Activated CD4-positive, alpha-beta memory T cell treated with anti-CD3 and anti-CD28 coated beads, Interleukin-2, amount 10 ng/mL, durations not matched to agents 7 days and 5 days (primary cell): ENCODE data around the gene SMPD3. TPM values are rescaled to one million over a fixed set of nuclear protein-coding genes. Genes with fewer than 3 reads are reported as not detected.

Source experiments
- CTCF ChIA-PET: fragments of 350-600 bp; sonication (Branson Sonifier 250); formaldehyde crosslinking; loops from one replicate; lab custom pipeline; 2021; ENCODE audit warnings: antibody characterized with exemption, inconsistent platforms; lab: Charles Lee
- POLR2A ChIA-PET: fragments of 350-600 bp; sonication (Branson Sonifier 250); formaldehyde crosslinking; loops from one replicate; lab custom pipeline; 2021; ENCODE audit warnings: antibody characterized with exemption; lab: Charles Lee
- DNase-seq: peaks from one replicate; pipeline ENCODE4 v3.0.0-alpha.2; 2020
- H3K27ac Mint-ChIP-seq: one replicate; pipeline ENCODE4 v1.8.0; 2021; ENCODE audit warnings: mild to moderate bottlenecking, mixed read lengths
- H3K27me3 Mint-ChIP-seq: one replicate; pipeline ENCODE4 v1.8.0; 2021; ENCODE audit warnings: mixed read lengths
- H3K36me3 Mint-ChIP-seq: one replicate; pipeline ENCODE4 v1.8.0; 2021; ENCODE audit warnings: low read depth, mixed read lengths
- H3K4me1 Mint-ChIP-seq: one replicate; pipeline ENCODE4 v1.8.0; 2021; ENCODE audit warnings: mixed read lengths
- H3K4me3 Mint-ChIP-seq: one replicate; pipeline ENCODE4 v1.8.0; 2021; ENCODE audit warnings: mild to moderate bottlenecking, mixed read lengths
- H3K9me3 Mint-ChIP-seq: one replicate; pipeline ENCODE4 v1.8.0; 2021; ENCODE audit warnings: mixed read lengths
- total RNA-seq, 2 experiments: library from RNA; stranded (reverse); gene quantifications; one replicate each; pipeline ENCODE4 v1.2.3, GENCODE V29; 2021

SMPD3 gene
- total RNA-seq, 2 experiments from 2014 or later = 0.38 to 0.53 TPM

DNA sequence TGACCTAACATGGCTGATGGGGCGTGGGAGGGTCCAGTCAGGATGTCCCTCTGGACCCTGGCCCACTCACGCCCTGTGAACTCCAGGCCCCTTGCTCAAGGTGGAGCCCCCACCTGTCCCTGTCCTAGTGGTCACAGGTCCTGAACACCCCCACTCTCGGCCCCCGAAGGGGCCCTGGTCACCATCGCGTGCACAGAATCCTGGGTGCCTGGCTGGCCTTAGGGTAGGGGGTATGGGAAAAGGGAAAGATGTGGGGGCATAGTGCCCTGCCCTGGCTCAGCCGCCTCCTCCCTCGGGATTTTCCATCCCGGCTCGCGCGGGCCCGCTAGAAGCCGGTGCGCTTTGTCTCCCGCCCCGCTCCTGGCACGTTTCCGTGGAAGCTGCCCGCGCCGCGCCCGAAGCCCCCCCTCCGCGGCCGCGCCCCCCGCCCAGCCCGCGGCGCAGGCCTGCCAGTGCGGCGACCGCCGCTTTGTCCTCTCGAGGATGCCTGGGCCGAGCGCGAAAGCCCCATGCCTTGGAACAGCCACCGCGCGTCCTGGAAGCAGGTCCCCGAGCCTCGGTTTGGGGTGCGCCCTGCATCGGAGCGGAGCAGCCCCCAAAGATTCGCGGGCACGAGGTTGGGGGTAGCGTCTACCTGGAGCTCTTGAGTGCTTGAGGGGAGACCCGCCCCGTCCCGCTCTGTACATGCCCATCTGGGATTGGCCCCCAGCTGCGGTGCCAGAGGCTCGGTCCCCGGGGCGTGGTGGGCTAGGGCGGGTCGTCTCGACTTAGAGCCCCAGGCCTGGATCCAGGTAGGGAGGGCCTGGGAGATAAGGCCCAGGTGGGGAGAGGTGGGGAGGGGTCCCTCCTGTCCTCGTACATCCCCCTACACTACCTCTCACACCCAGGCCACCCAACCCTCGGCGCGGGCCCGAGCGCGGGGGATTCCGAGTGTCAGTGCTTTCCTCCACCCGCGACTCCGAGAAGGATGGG lies 1.3 kb downstream of the SMPD3 start:
- Mint-ChIP-seq H3K4me1 (peaks cover 14% of the 10 kb centered on the region), H3K27ac (no peak overlapping the region), H3K27me3 (peaks cover 37% of the 10 kb centered on the region), H3K36me3 (no peaks in the 10 kb centered on the region), H3K4me3 (no peak overlapping the region), H3K9me3 (no peaks in the 10 kb centered on the region)
- POLR2A ChIA-PET = no interaction called here
- no peak for DNase-seq
- CTCF ChIA-PET = interaction anchor here (1.5 to 2.4 kb wide), 2 partner anchors 51 to 63 kb away, joined by 4 to 10 read pairs; no protein-coding TSS in a partner anchor

DNA sequence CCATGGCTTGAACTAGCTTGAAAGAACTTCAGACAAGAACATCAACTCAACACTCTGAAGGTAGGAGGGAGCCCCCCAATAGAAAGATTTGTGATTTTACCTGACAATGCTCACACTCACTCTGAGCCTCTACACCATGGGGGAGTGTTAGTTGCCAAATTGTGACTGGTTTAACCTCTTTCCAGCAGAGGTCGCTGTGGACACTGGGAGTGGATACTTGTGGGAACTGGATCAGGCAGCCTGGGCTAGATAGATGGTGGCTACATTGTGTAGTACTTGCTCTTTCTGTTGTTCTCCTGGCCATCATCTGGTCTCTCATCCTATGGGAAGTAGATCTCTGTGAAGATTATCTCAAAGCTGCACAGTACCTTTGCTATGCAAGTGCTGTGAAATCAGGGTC lies 2.9 kb downstream of the SMPD3 start:
- no peak overlapping the region for H3K27ac Mint-ChIP-seq
- peaks cover 14% of the 10 kb centered on the region for H3K4me1 Mint-ChIP-seq
- ChIA-PET POLR2A (no interaction called here), CTCF (interaction anchor here (0.9 to 2.4 kb wide), 6 partner anchors 11 to 76 kb away, joined by 3 to 10 read pairs (median 5); no protein-coding TSS in a partner anchor)
- H3K27me3 Mint-ChIP-seq = peaks cover 44% of the 10 kb centered on the region
- DNase-seq = peak; percentile 68
- H3K4me3 Mint-ChIP-seq = no peak overlapping the region
- H3K9me3 Mint-ChIP-seq = no peaks in the 10 kb centered on the region
- H3K36me3 Mint-ChIP-seq = no peaks in the 10 kb centered on the region

DNA sequence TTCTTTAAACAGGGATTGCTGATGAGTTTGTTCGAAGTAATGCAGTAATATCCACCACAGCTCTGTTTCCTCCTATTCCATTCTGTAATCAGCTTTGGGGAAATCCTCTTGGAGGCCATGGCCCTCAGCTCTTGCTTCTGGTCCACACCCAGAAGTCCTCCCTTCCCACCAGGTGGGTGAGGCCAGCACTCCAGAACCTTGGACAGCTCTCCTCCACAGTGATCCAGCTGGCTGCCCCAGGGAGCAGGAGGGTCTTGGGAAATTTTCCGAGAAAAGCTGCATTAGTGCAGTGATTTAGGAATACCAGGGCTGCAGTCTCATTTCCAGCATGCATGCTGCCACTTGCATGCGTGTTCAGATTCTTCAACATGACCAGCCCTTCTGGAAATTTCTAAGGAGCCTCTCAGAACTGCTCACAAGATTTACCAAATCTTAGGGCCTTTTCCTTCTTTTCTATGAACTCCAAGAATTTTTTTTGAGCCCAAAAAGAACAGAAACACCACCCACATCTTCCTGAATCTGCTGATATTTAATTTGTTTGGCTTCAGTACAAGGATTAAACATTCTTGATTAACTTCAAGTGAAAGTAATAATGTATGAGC lies 4.2 kb downstream of the SMPD3 start:
- DNase-seq = no peak

DNA sequence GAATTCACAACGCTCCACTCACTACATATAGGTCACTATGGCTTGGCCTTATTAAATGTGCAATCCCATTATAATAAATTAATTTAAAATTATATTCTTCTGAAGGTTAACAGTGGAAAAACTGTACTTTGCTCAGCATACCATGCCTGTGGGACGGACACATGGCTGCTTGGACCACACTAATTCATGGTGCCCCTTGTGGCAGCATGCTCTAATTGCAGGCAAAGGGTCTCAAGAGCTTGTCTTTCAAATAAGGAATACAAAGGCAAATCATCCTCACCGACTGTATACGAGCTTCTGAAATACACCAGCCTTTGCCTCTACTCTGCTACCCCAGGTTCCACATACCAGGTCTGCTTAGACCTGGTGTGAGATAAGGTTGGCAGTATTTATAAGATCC lies 11.7 kb downstream of the SMPD3 start:
- peaks cover 9% of the 10 kb centered on the region for H3K9me3 Mint-ChIP-seq
- peaks cover 29% of the 10 kb centered on the region for H3K27me3 Mint-ChIP-seq
- no peak overlapping the region for H3K27ac Mint-ChIP-seq
- ChIA-PET POLR2A (no interaction called here), CTCF (interaction anchor here (0.6 to 0.9 kb wide), 2 partner anchors 40 to 74 kb away, joined by 3 to 4 read pairs; no protein-coding TSS in a partner anchor)
- no peak overlapping the region for H3K4me3 Mint-ChIP-seq
- no peak for DNase-seq
- peaks cover 3% of the 10 kb centered on the region for H3K36me3 Mint-ChIP-seq
- H3K4me1 Mint-ChIP-seq = peaks cover 7% of the 10 kb centered on the region

More for the DNA sequence above, 4.2 kb downstream of the SMPD3 start:
- Mint-ChIP-seq H3K27ac (no peak overlapping the region), H3K27me3 (peaks cover 50% of the 10 kb centered on the region), H3K4me3 (no peak overlapping the region), H3K36me3 (no peaks in the 10 kb centered on the region), H3K4me1 (peaks cover 11% of the 10 kb centered on the region), H3K9me3 (no peaks in the 10 kb centered on the region)
- CTCF ChIA-PET = interaction anchor here (0.7 to 2.3 kb wide), 8 partner anchors 9 to 77 kb away, joined by 3 to 10 read pairs (median 5); no protein-coding TSS in a partner anchor
- POLR2A ChIA-PET = interaction anchor here (0.9 to 1.2 kb wide), 2 partner anchors 9 to 133 kb away, joined by 3 read pairs; partner anchors contain the start of genes PRMT7 and SLC7A6OS

DNA sequence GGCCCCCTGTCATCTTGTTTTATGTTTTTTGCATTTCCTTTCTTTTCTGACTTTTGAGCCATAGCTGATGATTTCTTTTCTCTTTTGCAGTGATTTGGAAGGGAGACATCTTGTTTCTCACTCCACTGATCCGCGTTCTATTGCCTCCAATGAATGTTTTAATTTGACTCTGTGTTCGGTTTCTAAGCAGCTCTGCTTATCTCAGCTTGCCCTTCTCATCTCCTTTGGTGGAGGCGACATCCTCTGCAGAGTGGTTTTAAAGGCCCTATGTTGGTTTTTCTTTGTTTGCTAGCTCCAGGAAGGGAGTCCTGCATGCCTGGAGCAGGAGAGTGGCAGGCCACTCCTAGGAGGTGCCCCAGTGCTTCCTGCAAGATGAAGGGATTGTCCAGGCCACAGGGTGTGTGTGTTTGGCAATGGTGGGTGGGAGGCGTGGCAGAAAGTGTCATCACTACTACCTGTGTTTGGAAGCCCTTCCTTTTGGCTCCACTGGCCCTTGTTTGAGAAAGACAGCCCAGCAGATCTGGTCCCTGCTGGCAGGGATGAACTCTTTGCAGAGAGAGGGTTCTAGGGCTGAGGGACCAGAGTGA lies 13.6 kb downstream of the SMPD3 start:
- peaks cover 9% of the 10 kb centered on the region for H3K9me3 Mint-ChIP-seq
- POLR2A ChIA-PET = interaction anchor here (1.7 kb wide), 1 partner anchor 17 kb away, joined by 6 read pairs; no protein-coding TSS in a partner anchor
- peaks cover 7% of the 10 kb centered on the region for H3K4me1 Mint-ChIP-seq
- H3K4me3 Mint-ChIP-seq = no peak overlapping the region
- no peak overlapping the region for H3K27ac Mint-ChIP-seq
- H3K36me3 Mint-ChIP-seq = peaks cover 3% of the 10 kb centered on the region
- DNase-seq = no peak
- peaks cover 21% of the 10 kb centered on the region for H3K27me3 Mint-ChIP-seq
- CTCF ChIA-PET = interaction anchor here (1.4 to 2.5 kb wide), 2 partner anchors 10 to 86 kb away, joined by 4 to 9 read pairs; no protein-coding TSS in a partner anchor

DNA sequence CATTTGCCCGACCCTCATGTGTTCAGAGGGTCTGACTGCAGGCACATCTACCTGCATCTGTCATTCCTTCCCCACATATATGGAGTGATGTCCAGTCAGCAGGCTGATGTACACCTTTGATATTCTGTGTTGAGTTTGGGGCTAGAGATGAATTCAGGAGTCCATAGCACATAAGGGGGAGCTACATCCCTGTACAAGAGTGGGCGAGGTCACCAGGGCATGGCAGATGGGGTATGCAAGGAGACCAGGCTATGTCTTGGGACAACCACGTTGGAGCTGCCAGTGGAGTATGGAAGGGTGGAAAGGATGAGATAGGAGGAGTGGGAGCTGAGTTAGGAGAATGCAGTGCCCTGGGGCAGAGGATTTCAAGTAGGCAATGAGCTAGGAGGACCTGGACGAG lies 15.0 kb downstream of the SMPD3 start:
- ChIA-PET CTCF (interaction anchor here (1.3 kb wide), 1 partner anchor 25 kb away, joined by 3 read pairs; no protein-coding TSS in a partner anchor), POLR2A (interaction anchor here (2.2 kb wide), 1 partner anchor 15 kb away, joined by 6 read pairs; no protein-coding TSS in a partner anchor)
- H3K9me3 Mint-ChIP-seq = peaks cover 9% of the 10 kb centered on the region
- H3K27me3 Mint-ChIP-seq = peaks cover 9% of the 10 kb centered on the region
- H3K27ac Mint-ChIP-seq = no peak overlapping the region
- H3K36me3 Mint-ChIP-seq = peaks cover 3% of the 10 kb centered on the region
- peaks cover 7% of the 10 kb centered on the region for H3K4me1 Mint-ChIP-seq
- H3K4me3 Mint-ChIP-seq = no peak overlapping the region
- no peak for DNase-seq

DNA sequence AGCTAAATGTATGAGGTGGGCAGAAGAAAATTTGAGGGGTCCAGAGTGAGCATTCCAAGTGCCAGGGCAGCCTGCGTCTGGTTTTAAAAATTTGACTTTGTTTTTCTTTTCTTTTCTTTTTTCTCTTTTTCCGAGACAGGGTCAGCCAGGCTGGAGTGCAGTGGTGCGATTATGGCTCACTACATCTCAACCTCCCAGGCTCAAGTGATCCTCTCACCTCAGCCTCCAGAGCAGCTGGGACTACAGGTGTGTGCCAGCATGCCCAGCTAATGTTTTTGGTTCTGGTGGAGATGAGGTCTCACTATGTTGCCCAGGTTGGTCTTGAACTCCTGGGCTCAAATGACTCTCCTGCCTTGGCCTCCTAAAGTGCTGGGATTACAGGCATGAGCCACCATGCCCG lies 15.6 kb downstream of the SMPD3 start:
- no peak for DNase-seq
- H3K36me3 Mint-ChIP-seq = peaks cover 3% of the 10 kb centered on the region
- ChIA-PET POLR2A (interaction anchor here (2.2 kb wide), 1 partner anchor 14 kb away, joined by 6 read pairs; no protein-coding TSS in a partner anchor), CTCF (interaction anchor here (1.3 kb wide), 1 partner anchor 25 kb away, joined by 3 read pairs; no protein-coding TSS in a partner anchor)
- H3K27ac Mint-ChIP-seq = no peak overlapping the region
- H3K9me3 Mint-ChIP-seq = peaks cover 9% of the 10 kb centered on the region
- H3K4me1 Mint-ChIP-seq = peaks cover 7% of the 10 kb centered on the region
- peaks cover 6% of the 10 kb centered on the region for H3K27me3 Mint-ChIP-seq
- no peak overlapping the region for H3K4me3 Mint-ChIP-seq

DNA sequence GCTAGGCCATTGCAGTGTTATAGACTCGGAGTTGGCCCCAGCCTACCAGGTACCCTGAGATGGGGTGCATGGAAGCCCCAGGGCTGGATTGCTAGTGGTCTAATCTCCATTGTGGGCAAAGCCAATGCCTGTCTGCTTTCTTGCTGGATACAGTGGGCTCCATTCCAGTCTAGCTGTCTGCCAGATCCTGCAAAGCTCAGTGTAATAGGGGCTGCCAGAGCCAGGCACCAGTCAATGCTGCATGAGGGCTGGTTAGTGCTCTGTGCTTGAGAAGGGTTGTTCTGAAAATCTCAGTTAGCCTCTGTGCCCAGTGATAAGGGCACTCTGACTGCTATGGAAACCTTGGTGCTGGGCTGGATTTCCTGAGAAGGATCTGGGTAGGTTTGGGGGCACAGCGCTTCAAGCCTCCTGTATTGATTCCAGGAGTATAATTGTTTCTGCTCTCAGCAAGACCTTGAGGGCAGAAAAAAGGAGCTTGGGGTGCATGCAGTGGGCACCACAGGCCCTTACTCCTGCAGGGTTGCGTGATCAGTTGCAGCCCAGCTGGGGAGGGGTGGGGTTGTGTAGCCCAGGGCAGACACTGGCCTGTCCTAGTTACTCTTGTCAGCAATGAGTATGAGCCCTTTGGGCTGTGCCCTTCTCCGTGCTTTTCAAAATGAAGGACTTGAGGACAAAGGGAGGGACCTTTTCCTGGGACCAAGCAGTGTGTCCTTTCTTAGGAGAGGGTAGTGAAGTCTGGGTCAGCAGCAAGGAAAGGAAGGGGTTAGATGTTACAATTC lies 19.0 kb downstream of the SMPD3 start:
- Mint-ChIP-seq H3K36me3 (no peaks in the 10 kb centered on the region), H3K4me3 (no peak overlapping the region), H3K9me3 (no peaks in the 10 kb centered on the region), H3K27me3 (peaks cover 3% of the 10 kb centered on the region), H3K27ac (no peak overlapping the region), H3K4me1 (peaks cover under 1% of the 10 kb centered on the region)
- ChIA-PET CTCF (no interaction called here), POLR2A (no interaction called here)
- DNase-seq = no peak

DNA sequence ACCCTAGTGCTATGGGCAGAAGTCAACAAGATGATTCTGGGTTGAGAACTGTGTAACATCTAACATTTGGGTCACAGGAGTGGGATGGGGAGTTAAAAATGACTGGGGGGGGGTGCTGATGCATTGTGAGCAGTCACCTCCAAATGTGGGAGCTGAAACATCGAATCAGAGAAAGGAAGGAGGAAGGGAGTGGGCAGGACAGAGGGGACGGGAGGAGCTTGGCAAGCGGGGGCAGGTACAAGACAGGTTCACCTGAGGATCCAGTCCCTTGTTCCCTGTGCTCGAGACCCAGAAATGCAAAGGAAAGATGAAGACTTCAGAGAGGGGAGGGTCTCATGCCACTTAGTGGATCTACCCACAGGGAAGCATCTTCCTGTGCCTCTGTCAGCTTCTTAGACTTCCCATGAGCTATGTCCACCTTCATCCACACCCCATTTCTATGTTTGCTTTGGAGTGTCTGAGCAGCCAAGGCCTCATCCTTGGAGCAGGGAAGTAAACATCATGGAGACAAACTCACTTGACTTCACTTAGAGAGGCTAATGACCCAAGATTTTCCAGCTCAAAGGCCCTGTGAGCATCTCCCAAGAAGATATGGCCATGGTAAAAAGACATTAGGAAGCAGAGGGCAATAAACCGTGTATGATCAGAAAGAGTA lies 20.5 kb downstream of the SMPD3 start:
- no peak for DNase-seq
- H3K36me3 Mint-ChIP-seq = no peaks in the 10 kb centered on the region
- H3K9me3 Mint-ChIP-seq = no peaks in the 10 kb centered on the region
- CTCF ChIA-PET = interaction anchor here (1.0 kb wide), 1 partner anchor 31 kb away, joined by 4 read pairs; no protein-coding TSS in a partner anchor
- POLR2A ChIA-PET = no interaction called here
- no peak overlapping the region for H3K27ac Mint-ChIP-seq
- peaks cover 3% of the 10 kb centered on the region for H3K27me3 Mint-ChIP-seq
- H3K4me3 Mint-ChIP-seq = no peak overlapping the region
- no peaks in the 10 kb centered on the region for H3K4me1 Mint-ChIP-seq

DNA sequence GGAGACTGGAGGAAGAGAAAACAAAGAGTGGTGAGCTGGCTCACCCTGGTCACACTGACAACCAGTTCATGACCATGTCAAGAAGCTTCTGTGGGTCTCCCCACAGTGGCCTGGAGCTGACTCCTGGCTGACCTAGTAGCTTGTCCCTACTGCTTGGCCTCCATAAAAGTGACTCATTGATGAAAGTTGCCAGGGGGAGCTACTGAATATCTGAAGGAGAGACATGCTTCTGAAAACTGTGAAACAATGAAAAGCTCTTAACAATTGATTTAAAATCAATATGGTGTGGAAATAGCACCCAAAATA lies 22.0 kb downstream of the SMPD3 start:
- POLR2A ChIA-PET = no interaction called here
- CTCF ChIA-PET = interaction anchor here (0.7 to 1.4 kb wide), 3 partner anchors 30 to 94 kb away, joined by 3 to 6 read pairs (median 3); no protein-coding TSS in a partner anchor
- Mint-ChIP-seq H3K27ac (no peak overlapping the region), H3K4me1 (no peaks in the 10 kb centered on the region), H3K27me3 (peaks cover 3% of the 10 kb centered on the region), H3K9me3 (no peaks in the 10 kb centered on the region), H3K4me3 (no peak overlapping the region), H3K36me3 (no peaks in the 10 kb centered on the region)
- DNase-seq = no peak

DNA sequence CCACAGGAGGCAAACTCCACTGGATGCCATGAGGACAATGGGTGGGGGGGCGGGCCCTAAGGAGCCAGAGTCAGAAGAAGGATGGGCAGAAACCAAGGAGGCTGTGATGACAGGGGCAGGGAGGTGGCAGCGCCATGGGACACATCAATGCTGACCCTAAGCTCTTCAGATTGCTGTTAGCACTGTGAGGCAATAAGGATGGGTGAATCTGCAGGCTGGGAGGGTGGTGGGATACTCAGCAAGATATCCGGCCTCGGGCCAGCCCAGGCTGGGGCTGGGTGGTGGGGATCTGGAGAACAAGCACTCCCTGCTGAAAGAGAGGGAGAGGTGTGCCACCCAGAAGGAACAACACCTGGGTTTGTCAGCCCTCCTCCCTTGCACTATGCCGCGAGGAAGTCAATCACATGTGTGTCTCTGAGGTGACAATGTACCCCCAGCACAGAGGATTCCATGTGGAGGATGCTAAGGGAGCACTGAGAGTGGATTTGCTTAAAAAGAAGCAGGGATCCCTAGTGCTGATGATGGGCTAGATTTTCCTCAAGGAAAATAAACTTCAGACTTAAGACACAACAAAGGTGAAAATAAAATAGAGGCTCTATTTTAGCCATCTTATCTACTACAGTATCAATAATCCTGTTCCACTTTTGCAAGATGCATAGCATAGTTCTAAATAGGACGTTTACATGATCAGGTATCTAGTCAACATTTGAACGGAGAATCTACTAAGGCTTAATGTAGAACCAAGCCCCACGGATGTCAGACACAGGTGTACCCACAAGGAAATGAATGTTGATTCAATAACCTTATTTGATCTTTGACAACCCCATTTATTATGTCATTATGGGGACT lies 22.6 kb downstream of the SMPD3 start:
- Mint-ChIP-seq H3K27ac (no peak overlapping the region), H3K4me3 (no peak overlapping the region), H3K9me3 (no peaks in the 10 kb centered on the region), H3K36me3 (no peaks in the 10 kb centered on the region), H3K27me3 (peaks cover 3% of the 10 kb centered on the region), H3K4me1 (no peaks in the 10 kb centered on the region)
- ChIA-PET POLR2A (no interaction called here), CTCF (interaction anchor here (0.8 to 1.4 kb wide), 2 partner anchors 30 to 95 kb away, joined by 3 to 6 read pairs; no protein-coding TSS in a partner anchor)
- no peak for DNase-seq
